Prostate gland (tissue), 2 donors: ENCODE measurements around the gene SLFN5.

Source experiments
- CTCF ChIP-seq, 4 experiments: fragments of 200-600 bp in 2 of 4; fragments of 450-650 bp in 2 of 4; sonication (generic) in 2 of 4; IDR thresholded peaks; 1 replicate in 3 of 4; 2 replicates in 1 of 4; pipeline ENCODE4 v1.5.1; 2016 to 2019; ENCODE audit warnings: antibody characterized with exemption in 4 of 4, mild to moderate bottlenecking in 2 of 4, moderate library complexity in 2 of 4
- POLR2A ChIP-seq: fragments of 450-650 bp; IDR thresholded peaks from one replicate; pipeline ENCODE4 v1.6.1; 2016; ENCODE audit warnings: antibody characterized with exemption, mild to moderate bottlenecking
- POLR2AphosphoS5 ChIP-seq: sonication (generic); formaldehyde crosslinking; IDR thresholded peaks from one replicate; pipeline ENCODE4 v1.6.1; 2017; ENCODE audit warnings: antibody characterized with exemption

GRCh38 chr17:35289222-35289621 lies 46.4 kb downstream of the SLFN5 start:
- TF ChIP-seq CTCF (IDR thresholded peaks at IDR 0.05) (no peak), POLR2A (no peak), POLR2AphosphoS5 (no peak)
